GM18867 (cell line): ENCODE measurements around the gene USP34.

Experiments
- ATAC-seq: cut with Tn5 transposase; IDR thresholded peaks from one replicate; pipeline ENCODE4 v1.9.1; 2021; ENCODE audit warnings: mild to moderate bottlenecking, moderate library complexity; ENCODE audit not compliant: unreplicated experiment

The USP34 gene

GRCh38 chr2:61378281-61378680 is 92.6 kb downstream of the USP34 start:
- no peak for ATAC-seq

GRCh38 chr2:61377046-61377445 is 93.8 kb downstream of the USP34 start:
- ATAC-seq, result no peak

DNA sequence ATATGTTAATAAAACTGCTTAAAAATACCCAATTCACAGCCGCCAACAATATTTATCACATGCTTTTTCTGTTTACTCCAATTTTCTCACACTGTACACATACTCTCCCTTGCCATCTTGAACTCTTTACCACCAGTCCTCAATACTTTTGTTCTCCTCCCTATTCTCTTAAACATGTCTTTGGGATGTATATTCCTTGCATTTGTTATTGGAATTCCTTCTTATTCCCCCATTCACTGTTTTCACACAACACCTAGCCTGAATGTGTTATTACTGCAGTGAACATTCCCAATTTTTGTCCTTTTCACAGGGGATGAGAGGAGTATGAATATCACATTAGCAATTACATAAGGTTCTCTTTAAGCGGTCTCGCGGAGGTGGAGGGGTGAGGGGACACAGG is 94.7 kb downstream of the USP34 start:
- no peak for ATAC-seq

DNA sequence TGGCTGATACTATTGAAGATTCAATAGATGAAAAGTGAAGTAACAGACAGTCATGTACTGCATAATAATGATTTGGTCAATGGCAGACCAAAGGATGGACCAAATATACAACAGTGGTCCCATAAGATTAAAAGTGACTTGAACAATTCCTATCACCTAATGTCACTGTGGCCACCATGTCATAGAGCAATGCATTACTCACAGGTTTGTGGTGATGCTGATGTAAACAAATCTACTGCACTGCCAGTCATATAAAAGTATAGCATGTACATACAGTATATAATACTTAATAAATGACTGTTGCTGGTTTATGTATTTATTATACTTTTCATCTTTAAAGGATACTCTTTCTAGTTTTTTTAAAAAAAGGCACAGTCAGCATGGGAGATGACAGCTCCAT is 99.9 kb downstream of the USP34 start:
- no peak for ATAC-seq

DNA sequence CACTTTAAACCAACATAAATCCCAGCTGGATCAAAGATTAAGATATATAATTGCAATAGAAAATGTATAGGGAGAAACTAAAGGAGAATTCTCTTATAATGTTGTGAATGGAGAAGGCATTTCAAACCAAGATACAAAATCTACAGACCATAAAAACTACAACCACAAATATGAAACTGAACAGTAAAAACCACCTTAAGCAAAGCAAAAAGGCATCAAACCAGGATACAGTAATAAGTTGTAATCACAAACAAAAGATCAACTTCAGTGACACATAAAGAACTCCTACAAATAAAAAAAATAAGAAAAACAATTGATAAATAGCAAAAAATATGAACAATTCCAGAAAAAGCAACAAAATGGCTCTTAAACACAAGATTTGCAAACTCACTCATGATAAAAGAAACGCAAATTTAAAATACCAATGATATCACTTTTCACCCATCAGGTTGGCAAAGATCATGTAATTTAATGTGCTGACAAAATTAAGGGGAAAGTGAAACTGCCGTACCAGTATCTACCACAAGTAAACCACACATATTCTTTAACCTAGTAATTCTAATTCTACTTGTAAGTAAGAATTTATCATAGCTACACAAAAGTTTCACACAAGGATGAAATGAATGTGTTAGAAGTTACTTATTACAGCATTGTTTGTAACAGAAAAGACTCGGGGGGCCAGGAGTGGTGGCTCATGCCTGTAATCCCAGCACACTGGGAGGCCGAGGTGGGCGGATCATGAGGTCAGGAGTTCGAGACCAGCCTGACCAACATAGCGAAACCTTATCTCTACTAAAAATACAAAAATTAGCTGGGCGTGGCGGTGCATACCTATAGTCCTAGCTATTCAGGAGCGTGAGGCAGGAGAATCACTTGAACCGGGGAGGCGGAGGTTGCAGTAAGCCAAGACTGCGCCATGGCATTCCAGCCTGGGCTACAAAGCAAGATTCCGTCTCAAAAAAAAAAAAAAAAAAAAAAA is 101.9 kb downstream of the USP34 start:
- ATAC-seq, result no peak

DNA sequence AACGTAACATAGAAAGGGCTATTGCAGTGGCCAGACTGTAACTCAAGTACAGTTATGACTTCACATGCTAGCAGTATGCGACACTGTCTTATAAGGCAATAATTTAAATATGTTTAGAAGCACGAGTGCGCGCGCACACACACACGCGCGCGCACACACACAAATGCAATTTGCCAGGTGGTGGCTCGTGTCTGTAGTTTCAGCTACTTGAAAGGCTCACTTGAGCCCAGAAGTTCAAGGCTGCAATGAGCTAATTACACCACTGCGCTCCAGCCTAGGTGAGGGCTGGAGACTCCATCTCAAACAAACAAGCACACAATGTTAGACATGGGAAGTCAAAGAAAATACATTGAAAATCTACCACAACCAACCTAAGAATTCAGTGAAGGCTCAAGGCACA is 103.7 kb downstream of the USP34 start:
- ATAC-seq, result no peak

GRCh38 chr2:61363580-61363979 is 107.3 kb downstream of the USP34 start:
- no peak for ATAC-seq

DNA sequence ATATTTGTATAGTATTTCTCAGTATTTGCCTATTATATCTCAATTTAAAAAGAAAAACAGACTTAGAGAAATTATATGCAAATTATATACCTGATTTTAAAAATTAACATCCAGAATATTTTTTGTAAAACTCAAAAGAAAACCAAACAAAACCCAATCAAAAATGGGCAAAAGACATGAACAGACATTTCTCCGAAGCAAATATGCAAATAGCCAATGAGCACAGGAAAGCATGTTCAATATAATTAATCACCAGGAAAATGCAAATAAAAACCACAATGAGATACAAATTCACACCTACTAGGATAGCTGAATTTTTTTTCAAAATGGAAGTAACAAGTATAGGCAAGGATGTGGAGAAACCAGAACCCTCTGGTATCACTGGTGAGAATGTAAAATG is 108.0 kb downstream of the USP34 start:
- no peak for ATAC-seq

GRCh38 chr2:61361068-61361467 is 109.8 kb downstream of the USP34 start:
- no peak for ATAC-seq

DNA sequence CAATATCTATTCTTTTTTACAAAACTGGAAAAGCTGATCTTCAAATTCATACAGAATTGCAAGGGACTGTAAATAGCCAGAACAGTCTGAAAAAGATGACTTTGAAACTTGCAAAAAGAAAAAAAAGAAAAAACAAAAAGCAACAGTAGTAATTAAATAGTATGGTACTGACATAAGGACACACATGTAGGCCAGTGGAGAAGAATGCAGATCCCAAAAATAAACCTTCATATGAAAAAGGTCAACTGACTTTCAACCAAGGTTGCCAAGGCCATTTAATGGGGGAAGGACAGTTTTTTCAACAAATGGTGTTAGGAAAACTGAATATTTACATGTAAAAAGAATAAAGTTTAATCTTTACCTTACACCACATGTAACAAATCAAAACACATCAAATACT is 111.8 kb downstream of the USP34 start:
- ATAC-seq, result no peak

DNA sequence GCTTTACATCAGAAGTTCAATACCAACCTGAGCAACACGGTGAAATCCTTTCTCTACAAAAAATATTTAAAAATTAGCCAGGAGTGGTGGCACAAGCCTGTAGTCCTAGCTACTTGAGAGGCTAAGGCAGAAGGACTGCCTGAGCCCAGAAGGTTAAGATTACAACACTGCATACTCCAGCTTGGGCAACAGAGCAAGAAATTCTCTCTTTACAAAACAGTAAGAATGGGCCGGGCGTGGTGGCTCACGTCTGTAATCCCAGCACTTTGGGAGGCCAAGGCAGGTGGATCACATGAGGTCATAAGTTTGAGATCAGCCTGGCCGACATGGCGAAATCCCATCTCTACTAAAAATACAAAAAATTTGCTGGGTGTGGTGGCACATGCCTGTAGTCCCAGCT is 113.2 kb downstream of the USP34 start:
- ATAC-seq, result no peak

DNA sequence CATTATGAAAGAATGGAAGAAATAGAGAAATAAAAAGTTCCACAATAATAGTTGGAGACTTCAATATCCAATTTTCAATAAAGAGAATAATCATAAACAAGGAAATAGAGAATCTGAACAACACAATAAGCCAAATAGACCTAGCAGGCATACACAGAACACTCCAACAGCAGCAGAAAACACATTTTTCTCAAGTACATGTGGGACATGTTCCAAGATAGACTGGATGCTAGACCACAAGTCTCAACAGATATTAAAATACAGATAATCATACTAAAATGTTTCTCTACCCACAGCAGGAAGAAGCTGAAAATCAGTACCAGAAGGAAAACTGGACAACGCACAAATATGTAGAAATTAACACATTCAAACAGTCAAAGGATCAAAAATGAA is 113.9 kb downstream of the USP34 start:
- no peak for ATAC-seq

GRCh38 chr2:61356261-61356957 is 114.5 kb downstream of the USP34 start:
- no peak for ATAC-seq

GRCh38 chr2:61354543-61355197 is 116.2 kb downstream of the USP34 start:
- ATAC-seq, result no peak

GRCh38 chr2:61353909-61354308 is 117.0 kb downstream of the USP34 start:
- no peak for ATAC-seq

DNA sequence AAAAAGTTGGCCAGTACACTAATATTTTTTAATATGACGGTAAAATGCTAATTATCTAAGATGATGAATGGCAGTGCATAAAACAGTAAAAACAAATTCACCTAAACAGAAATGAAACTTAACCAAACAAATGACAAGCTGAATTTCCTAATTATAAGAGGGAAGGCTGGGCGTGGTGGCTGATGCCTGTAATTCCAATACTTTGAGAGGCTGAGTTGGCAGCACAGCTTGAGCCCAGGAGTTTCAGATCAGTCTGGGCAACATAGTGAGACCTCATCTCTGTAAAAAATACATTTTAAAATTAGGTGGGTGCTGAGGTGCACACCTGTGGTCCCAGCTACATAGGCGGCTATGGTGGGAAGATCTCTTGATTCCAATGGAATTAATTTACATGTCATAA is 120.1 kb downstream of the USP34 start:
- ATAC-seq, result no peak

GRCh38 chr2:61343141-61343540 is 127.7 kb downstream of the USP34 start:
- ATAC-seq, result no peak

GRCh38 chr2:61340242-61340641 is 130.6 kb downstream of the USP34 start:
- no peak for ATAC-seq

DNA sequence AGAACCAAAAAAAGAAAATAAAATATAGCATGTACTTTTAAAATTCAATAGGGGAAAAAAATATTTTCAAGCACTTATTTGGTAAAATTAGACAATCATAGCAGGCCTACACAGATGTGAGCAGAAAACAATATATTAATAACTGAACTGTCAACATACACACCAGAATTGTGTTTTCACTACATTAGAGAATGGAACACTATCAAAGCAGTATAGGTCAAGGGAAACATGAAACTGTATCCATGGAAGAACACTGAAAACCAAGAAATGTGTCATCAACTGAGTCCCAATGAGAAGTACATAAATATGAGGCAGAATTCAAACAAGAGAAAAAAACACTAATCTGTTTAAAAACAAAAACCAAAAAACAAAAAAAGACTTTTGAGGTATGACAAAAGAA is 132.4 kb downstream of the USP34 start:
- ATAC-seq, result no peak

DNA sequence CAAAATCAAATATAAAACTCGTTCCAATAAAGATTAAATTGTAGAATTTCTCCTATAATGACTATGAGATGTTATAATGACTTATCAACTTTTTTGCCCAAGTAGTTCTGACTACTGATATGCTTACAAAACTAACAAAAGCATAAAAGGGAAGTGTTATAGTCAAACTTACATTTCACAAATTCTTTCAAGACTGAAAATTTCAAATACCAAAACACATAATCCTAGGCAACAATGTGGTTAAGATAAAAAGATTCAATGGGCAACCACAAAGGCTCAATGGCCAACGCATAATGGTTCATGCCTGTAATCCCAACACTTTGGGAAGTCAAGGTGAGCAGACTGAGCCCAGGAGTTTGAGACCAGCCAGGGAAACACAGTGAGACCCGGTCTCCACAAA is 135.7 kb downstream of the USP34 start:
- ATAC-seq, result no peak

DNA sequence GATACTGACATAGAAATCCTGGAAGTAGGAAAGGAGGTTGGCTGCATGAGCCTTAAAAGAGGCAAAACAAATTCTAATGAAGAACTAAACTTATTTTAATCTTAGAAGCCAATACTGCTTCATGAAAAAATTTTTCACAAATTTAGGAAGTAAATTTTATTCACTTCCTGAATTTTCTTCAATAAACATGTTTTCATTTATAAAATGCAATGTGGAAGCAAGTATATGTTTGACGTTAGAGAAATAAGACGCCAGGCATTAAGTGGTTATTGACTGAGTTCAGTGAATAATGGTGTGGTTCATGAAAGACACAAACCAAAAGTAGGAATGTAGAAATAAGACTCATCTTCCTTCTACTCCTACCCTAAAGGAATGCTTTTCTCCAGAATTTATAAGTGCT is 136.4 kb downstream of the USP34 start:
- ATAC-seq, result no peak
